H1 (cell line): ENCODE measurements around the gene RNGTT. TPM values are rescaled to one million over a fixed set of nuclear protein-coding genes. Genes with fewer than 3 reads are reported as not detected.

Source experiments
- CTCF ChIA-PET: fragments of 300-600 bp; sonication (Branson Sonifier 250); formaldehyde crosslinking; loops from one replicate; lab custom pipeline; 2021; ENCODE audit not compliant: partially characterized antibody; lab: Charles Lee
- POLR2A ChIA-PET: fragments of 300-600 bp; sonication (Branson Sonifier 250); formaldehyde crosslinking; loops from one replicate; lab custom pipeline; 2021; ENCODE audit warnings: inconsistent platforms; ENCODE audit not compliant: partially characterized antibody; lab: Charles Lee
- DNase-seq, 2 experiments: peaks; one replicate each; pipeline versions ENCODE4 v3.0.0 to v3.0.0-alpha.2; 2010 to 2022; ENCODE audit warnings: low spot score in 2 of 2, low read depth in 1 of 2, mixed read lengths in 1 of 2
- FAIRE-seq: peaks from 2 replicates; lab custom pipeline; 2011; peaks lifted over from hg19 to GRCh38; lab: Jason Lieb, UNC
- H2AFZ ChIP-seq: 2 replicates; pipeline ENCODE4 v1.8.1; 2012; ENCODE audit warnings: low read length, inconsistent platforms
- H2AK5ac ChIP-seq: 2 replicates; pipeline ENCODE4 v1.6.1; 2013; ENCODE audit warnings: low read depth, low read length
- H2BK120ac ChIP-seq: replicated peaks from 2 replicates; pipeline ENCODE3; 2013; ENCODE audit warnings: low read depth, low read length, inconsistent platforms
- H2BK12ac ChIP-seq: 2 replicates; pipeline ENCODE4 v1.6.1; 2013; ENCODE audit warnings: low read depth, low read length
- H2BK15ac ChIP-seq: 2 replicates; pipeline ENCODE4 v1.6.1; 2013; ENCODE audit warnings: low read length
- H2BK20ac ChIP-seq: 2 replicates; pipeline ENCODE4 v1.6.1; 2013; ENCODE audit warnings: low read length
- H2BK5ac ChIP-seq: 2 replicates; pipeline ENCODE4 v1.6.1; 2013; ENCODE audit warnings: low read depth, low read length
- H3K14ac ChIP-seq: 2 replicates; pipeline ENCODE4 v1.6.1; 2013; ENCODE audit warnings: inconsistent platforms; ENCODE audit not compliant: insufficient read length
- H3K18ac ChIP-seq: 2 replicates; pipeline ENCODE4 v1.6.1; 2013; ENCODE audit warnings: low read length; ENCODE audit errors: extremely low read depth
- H3K23ac ChIP-seq: 2 replicates; pipeline ENCODE4 v1.6.1; 2013; ENCODE audit warnings: inconsistent platforms; ENCODE audit not compliant: insufficient read length
- H3K23me2 ChIP-seq: 2 replicates; pipeline ENCODE4 v1.6.1; 2013; ENCODE audit warnings: low read depth, low read length
- H3K27ac ChIP-seq: 2 replicates; pipeline ENCODE4 v1.6.1; 2011; ENCODE audit warnings: low read depth, low read length, inconsistent platforms
- H3K27me3 ChIP-seq, 4 experiments: replicated peaks in 1 of 4; 1 replicate in 1 of 4; 2 replicates in 3 of 4; pipeline versions ENCODE4 v1.6.1 to v1.8.1; 2011 to 2013; ENCODE audit warnings: low read length in 3 of 4, mild to moderate bottlenecking in 3 of 4, inconsistent platforms in 2 of 4, mixed read lengths in 2 of 4, moderate library complexity in 1 of 4; ENCODE audit not compliant: control insufficient read depth in 3 of 4, insufficient read depth in 3 of 4; ENCODE audit errors: extremely low read depth in 1 of 4
- H3K36me3 ChIP-seq, 4 experiments: 2 replicates each; pipeline versions ENCODE4 v1.6.1 to v1.8.1; 2011 to 2013; ENCODE audit warnings: mild to moderate bottlenecking in 4 of 4, low read length in 3 of 4, moderate library complexity in 2 of 4, control low read depth in 1 of 4, inconsistent platforms in 1 of 4; ENCODE audit not compliant: insufficient read depth in 4 of 4, control insufficient read depth in 2 of 4
- H3K4ac ChIP-seq: replicated peaks from 2 replicates; pipeline ENCODE3; 2013; ENCODE audit warnings: low read length, low read depth, mixed read lengths, inconsistent platforms; ENCODE audit not compliant: insufficient read length
- H3K4me1 ChIP-seq, 4 experiments: replicated peaks in 1 of 4; 1 replicate in 1 of 4; 2 replicates in 3 of 4; pipeline versions ENCODE4 v1.6.1 to v1.8.1; 2011 to 2013; ENCODE audit warnings: low read length in 3 of 4, inconsistent platforms in 2 of 4, mixed read lengths in 1 of 4; ENCODE audit not compliant: insufficient read depth in 4 of 4, control insufficient read depth in 3 of 4
- H3K4me2 ChIP-seq, 2 experiments: 2 replicates each; pipeline versions ENCODE4 v1.6.1 to v1.8.1; 2011 to 2013; ENCODE audit warnings: low read depth in 2 of 2, low read length in 2 of 2, control low read depth in 1 of 2, inconsistent platforms in 1 of 2, mild to moderate bottlenecking in 1 of 2; ENCODE audit not compliant: insufficient read depth in 1 of 2
- H3K4me3 ChIP-seq, 4 experiments: fragments of 200-600, 300-600 bp in 1 of 4; sonication (generic), shearing (Covaris generic), sonication (Bioruptor Twin) in 1 of 4; 2 replicates each; pipeline versions ENCODE4 v1.5.1 to v1.8.1; 2011 to 2016; ENCODE audit warnings: low read length in 4 of 4, low read depth in 3 of 4, control low read depth in 2 of 4, inconsistent platforms in 2 of 4, mild to moderate bottlenecking in 2 of 4, mixed read lengths in 1 of 4, moderate library complexity in 1 of 4; ENCODE audit not compliant: insufficient read depth in 2 of 4; ENCODE audit errors: extremely low read depth in 1 of 4
- H3K56ac ChIP-seq: replicated peaks from 2 replicates; pipeline ENCODE3; 2013; ENCODE audit warnings: low read depth, mild to moderate bottlenecking, mixed read lengths, low read length, inconsistent platforms; ENCODE audit not compliant: insufficient read length
- H3K79me1 ChIP-seq: 2 replicates; pipeline ENCODE4 v1.6.1; 2013; ENCODE audit warnings: low read depth, low read length, control low read depth
- H3K79me2 ChIP-seq, 2 experiments: 2 replicates each; pipeline versions ENCODE4 v1.6.1 to v1.8.1; 2012 to 2013; ENCODE audit warnings: low read length in 2 of 2, mild to moderate bottlenecking in 2 of 2, inconsistent platforms in 1 of 2; ENCODE audit not compliant: insufficient read depth in 2 of 2, control insufficient read depth in 1 of 2
- H3K9ac ChIP-seq, 4 experiments: replicated peaks in 1 of 4; 1 replicate in 1 of 4; 2 replicates in 3 of 4; pipeline versions ENCODE4 v1.6.1 to v1.8.1; 2011 to 2013; ENCODE audit warnings: low read depth in 3 of 4, low read length in 3 of 4, control low read depth in 2 of 4, mild to moderate bottlenecking in 2 of 4, moderate library complexity in 2 of 4, inconsistent platforms in 1 of 4; ENCODE audit errors: extremely low read depth in 1 of 4
- H3K9me3 ChIP-seq, 2 experiments: 2 replicates each; pipeline versions ENCODE4 v1.6.1 to v1.8.1; 2012 to 2013; ENCODE audit warnings: mild to moderate bottlenecking in 2 of 2, moderate library complexity in 2 of 2, control low read depth in 1 of 2, inconsistent platforms in 1 of 2, low read depth in 1 of 2, low read length in 1 of 2, mixed read lengths in 1 of 2; ENCODE audit not compliant: insufficient read depth in 2 of 2
- H4K20me1 ChIP-seq, 2 experiments: replicated peaks in 1 of 2; 2 replicates each; pipeline versions ENCODE3 to v1.8.1; 2011 to 2013; ENCODE audit warnings: inconsistent platforms in 2 of 2, low read length in 2 of 2, mild to moderate bottlenecking in 1 of 2; ENCODE audit not compliant: insufficient read depth in 2 of 2, control insufficient read depth in 1 of 2
- H4K5ac ChIP-seq: 2 replicates; pipeline ENCODE4 v1.6.1; 2013; ENCODE audit warnings: low read length, low read depth, mixed read lengths, inconsistent platforms; ENCODE audit not compliant: insufficient read length
- H4K8ac ChIP-seq: 2 replicates; pipeline ENCODE4 v1.8.0; 2013; ENCODE audit warnings: mild to moderate bottlenecking, moderate library complexity, low read length, inconsistent platforms; ENCODE audit not compliant: insufficient read depth; ENCODE audit errors: extremely low read depth
- H4K91ac ChIP-seq: replicated peaks from 2 replicates; pipeline ENCODE3; 2013; ENCODE audit warnings: low read length, mixed read lengths, inconsistent platforms; ENCODE audit not compliant: insufficient read length
- ASH2L ChIP-seq: fragments of 200-600, 300-600 bp; sonication (generic); IDR thresholded peaks from one replicate; pipeline ENCODE4 v1.7.1; 2017; ENCODE audit warnings: low read length
- ATF3 ChIP-seq: IDR thresholded peaks from 2 replicates; pipeline ENCODE4 v1.6.1; 2011; ENCODE audit warnings: low read depth, mild to moderate bottlenecking, low read length; ENCODE audit not compliant: insufficient read depth
- GABPA ChIP-seq: IDR thresholded peaks from 2 replicates; pipeline ENCODE4 v1.6.1; 2011; ENCODE audit warnings: mild to moderate bottlenecking, low read length, moderate library complexity, borderline replicate concordance; ENCODE audit not compliant: insufficient read depth
- KDM5A ChIP-seq: fragments of 200-600 bp; IDR thresholded peaks from 2 replicates; pipeline ENCODE4 v1.7.1; 2012; ENCODE audit warnings: mild to moderate bottlenecking, low read length, inconsistent platforms, mixed read lengths
- MAFK ChIP-seq: IDR thresholded peaks from 2 replicates; pipeline ENCODE4 v1.6.1; 2012; ENCODE audit warnings: low read depth, mild to moderate bottlenecking, improper control_type of control experiment, low read length
- RBBP5 ChIP-seq: IDR thresholded peaks from 2 replicates; pipeline ENCODE4 v1.7.1; 2012; ENCODE audit warnings: low read depth, mild to moderate bottlenecking, inconsistent platforms, low read length, moderate library complexity, borderline replicate concordance
- SAP30 ChIP-seq: fragments of 300-600 bp; sonication (generic); IDR thresholded peaks from 2 replicates; pipeline ENCODE4 v1.7.1; 2012; ENCODE audit warnings: low read length, moderate library complexity, mild to moderate bottlenecking, inconsistent platforms; ENCODE audit not compliant: insufficient read depth, insufficient replicate concordance
- YY1 ChIP-seq: IDR thresholded peaks from 2 replicates; pipeline ENCODE4 v1.6.1; 2011; ENCODE audit warnings: low read depth, mild to moderate bottlenecking, low read length
- WGBS, 2 experiments: shearing (Covaris generic) in 1 of 2; methylation state at CpG; one replicate each; pipeline versions ENCODE4 v1.1.6 to v1.1.7; 2013 to 2015; ENCODE audit warnings: low lambda C conversion rate in 2 of 2, mixed read lengths in 2 of 2, inconsistent platforms in 1 of 2, low coverage in 1 of 2, missing lambda C conversion rate in 1 of 2; ENCODE audit not compliant: insufficient replicate concordance in 2 of 2, insufficient coverage in 1 of 2, insufficient read length in 1 of 2; ENCODE audit errors: extremely low coverage in 1 of 2, missing lambda C conversion rate in 1 of 2; 5-methylcytosine and 5-hydroxymethylcytosine counted together
- polyA plus RNA-seq, 7 experiments: library from polyadenylated mRNA; depleted of rRNA in 3 of 7; stranded (reverse) in 5 of 7; unstranded in 2 of 7; fragments of >200 nt in 5 of 7; fragments of 200-250 nt in 2 of 7; gene quantifications; 1 replicate in 5 of 7; 2 replicates in 1 of 7; 4 replicates in 1 of 7; pipeline versions ENCODE4 v1.2.1 to v1.2.3, GENCODE V29; 2011 to 2013; ENCODE audit warnings: missing spikeins in 2 of 7, mixed read lengths in 2 of 7
- total RNA-seq: library from RNA; stranded (reverse); fragmentation: NEBNext Ultra II Directional; extraction: Animal tissue kit (Norgen Biotek cat#: 25700); gene quantifications from 2 replicates; pipeline ENCODE4 v1.2.1, GENCODE V29; 2021

Gene RNGTT
- total and polyA plus RNA-seq, 2 of the 8 experiments (the other 6 are each of a cell fraction or from before 2014, with no cell fraction given), result 3.6 to 21.2 TPM

- FAIRE-seq, result no peak
- H3K4me3 ChIP-seq, result no peak overlapping the region
- CTCF ChIA-PET, result interaction anchor here (0.5 kb wide), 1 partner anchor 208 kb away, joined by 3 read pairs; no protein-coding TSS in a partner anchor
Measured at GRCh38 chr6:88741939-88742338, 221.5 kb downstream of the RNGTT start.

More at GRCh38 chr6:88741939-88742338, 221.5 kb downstream of the RNGTT start:
- H3K23me2 ChIP-seq, result no peaks in the 10 kb centered on the region
- no peak overlapping the region for H3K18ac ChIP-seq
- DNase-seq, result no peak
- no peaks in the 10 kb centered on the region for H3K36me3 ChIP-seq
- no peak overlapping the region for H2AK5ac ChIP-seq
- 0 out of 7 replicates have a peak, but pooled peaks cover 0 to 2% (median 0%) of the 10 kb centered on the region in 4 experiments for H3K4me1 ChIP-seq
- H3K4ac ChIP-seq, result no peak overlapping the region
- no peak overlapping the region for H3K27ac ChIP-seq
- no peak overlapping the region for H2BK15ac ChIP-seq
- no peak overlapping the region for H2BK20ac ChIP-seq
- no peaks in the 10 kb centered on the region for H3K27me3 ChIP-seq
- H4K8ac ChIP-seq, result no peak overlapping the region
- H2AFZ ChIP-seq, result no peak overlapping the region
- no peak overlapping the region for H2BK120ac ChIP-seq
- no peaks in the 10 kb centered on the region for H3K79me1 ChIP-seq
- no peak overlapping the region for H3K9ac ChIP-seq
- no peak overlapping the region for H3K4me2 ChIP-seq
- no peak overlapping the region for H3K14ac ChIP-seq
- WGBS, 2 experiments, result 96% methylated on average over 1 of the region's 1 CpG; no CpG with 5 or more reads in 1 of the 2 experiments
- POLR2A ChIA-PET, result no interaction called here
- no peaks in the 10 kb centered on the region for H4K20me1 ChIP-seq
- no peak overlapping the region for H3K23ac ChIP-seq
- H3K79me2 ChIP-seq, result no peaks in the 10 kb centered on the region
- TF ChIP-seq YY1 (no peak), ASH2L (no peak), KDM5A (no peak), GABPA (no peak), SAP30 (no peak), MAFK (peak; percentile 83), ATF3 (no peak), RBBP5 (no peak)
- no peak overlapping the region for H3K56ac ChIP-seq
- H2BK5ac ChIP-seq, result no peak overlapping the region
- H4K91ac ChIP-seq, result no peak overlapping the region
- H2BK12ac ChIP-seq, result no peak overlapping the region
- H4K5ac ChIP-seq, result no peak overlapping the region
- no peaks in the 10 kb centered on the region for H3K9me3 ChIP-seq
